ENCODE data around the gene FOSB.

The FOSB gene

DNA sequence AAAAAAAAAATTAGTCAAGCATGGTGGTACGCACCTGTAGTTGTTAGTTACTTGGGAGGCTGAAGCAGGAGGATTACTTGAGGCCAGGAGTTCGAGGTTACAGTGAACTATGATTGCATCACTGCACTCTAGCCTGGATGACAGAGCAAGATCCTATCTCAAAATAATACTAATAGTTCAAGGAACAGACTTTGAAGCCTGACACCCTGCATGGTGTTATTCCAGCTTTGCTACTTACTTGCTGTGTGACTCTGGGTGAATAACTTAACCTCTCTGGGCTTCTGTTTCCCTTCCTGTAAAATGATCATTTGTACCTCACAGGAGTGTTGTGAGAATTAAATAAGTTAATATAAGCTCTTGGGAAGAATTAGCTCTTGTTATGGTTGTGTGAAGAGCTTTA is 3.5 kb upstream of the FOSB start:
- Histone ChIP-seq H2AFZ (no peak overlapping the region), H3K27me3 (ENCODE audit: control insufficient read depth, insufficient read depth, low read length) (no peaks in the 10 kb centered on the region), H3K79me2 (no peaks in the 10 kb centered on the region), H3K4me2 (ENCODE audit: low read length) (no peak overlapping the region), H3K9me3 (ENCODE audit: control insufficient read depth, low read length) (no peaks in the 10 kb centered on the region), H3K36me3 (ENCODE audit: control insufficient read depth, insufficient read depth, low read length) (no peaks in the 10 kb centered on the region), H3K4me3 (ENCODE audit: low read depth, low read length) (no peak overlapping the region), H3K4me1 (peaks cover 7% of the 10 kb centered on the region), H3K9ac (no peak overlapping the region), H3K27ac (no peak overlapping the region)
- TF ChIP-seq, protein P1, sequence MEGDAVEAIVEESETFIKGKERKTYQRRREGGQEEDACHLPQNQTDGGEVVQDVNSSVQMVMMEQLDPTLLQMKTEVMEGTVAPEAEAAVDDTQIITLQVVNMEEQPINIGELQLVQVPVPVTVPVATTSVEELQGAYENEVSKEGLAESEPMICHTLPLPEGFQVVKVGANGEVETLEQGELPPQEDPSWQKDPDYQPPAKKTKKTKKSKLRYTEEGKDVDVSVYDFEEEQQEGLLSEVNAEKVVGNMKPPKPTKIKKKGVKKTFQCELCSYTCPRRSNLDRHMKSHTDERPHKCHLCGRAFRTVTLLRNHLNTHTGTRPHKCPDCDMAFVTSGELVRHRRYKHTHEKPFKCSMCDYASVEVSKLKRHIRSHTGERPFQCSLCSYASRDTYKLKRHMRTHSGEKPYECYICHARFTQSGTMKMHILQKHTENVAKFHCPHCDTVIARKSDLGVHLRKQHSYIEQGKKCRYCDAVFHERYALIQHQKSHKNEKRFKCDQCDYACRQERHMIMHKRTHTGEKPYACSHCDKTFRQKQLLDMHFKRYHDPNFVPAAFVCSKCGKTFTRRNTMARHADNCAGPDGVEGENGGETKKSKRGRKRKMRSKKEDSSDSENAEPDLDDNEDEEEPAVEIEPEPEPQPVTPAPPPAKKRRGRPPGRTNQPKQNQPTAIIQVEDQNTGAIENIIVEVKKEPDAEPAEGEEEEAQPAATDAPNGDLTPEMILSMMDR (IDR thresholded peaks at IDR 0.05) = no peak

DNA sequence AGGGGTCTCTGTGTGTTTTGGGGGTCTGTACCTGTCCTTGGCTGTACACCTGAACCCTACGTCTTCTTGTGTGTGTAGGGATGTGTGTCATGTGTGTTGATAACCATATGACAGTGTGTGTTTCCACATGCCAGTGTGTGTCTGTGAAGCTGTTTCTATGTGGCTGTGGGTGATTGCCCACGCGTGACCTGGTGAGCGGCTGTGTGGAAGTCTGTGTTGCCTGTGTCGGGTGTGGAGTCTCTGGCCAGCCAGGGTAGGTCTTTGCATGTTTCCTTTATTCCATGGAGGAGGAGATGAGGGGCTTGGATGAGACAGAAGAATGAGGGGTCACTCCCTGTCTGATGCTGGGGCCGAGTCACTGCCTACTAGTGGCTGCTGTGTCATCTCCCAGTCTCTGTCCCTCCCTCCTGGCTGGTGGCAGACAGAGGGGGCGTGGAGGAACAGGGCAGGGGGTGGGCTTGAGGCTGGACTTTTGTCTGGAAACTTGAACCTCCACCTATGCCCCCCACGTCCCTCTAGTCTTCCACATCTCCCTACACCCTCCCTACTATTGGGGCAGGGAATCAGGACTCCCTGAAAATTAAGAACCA is 2.8 kb upstream of the FOSB start:
- Histone ChIP-seq H3K9ac (no peak overlapping the region), H2AFZ (no peak overlapping the region), H3K9me3 (ENCODE audit: control insufficient read depth, low read length) (no peaks in the 10 kb centered on the region), H3K4me3 (ENCODE audit: low read depth, low read length) (no peak overlapping the region), H3K4me2 (ENCODE audit: low read length) (no peak overlapping the region), H3K27me3 (ENCODE audit: control insufficient read depth, insufficient read depth, low read length) (no peaks in the 10 kb centered on the region), H3K27ac (no peak overlapping the region), H3K36me3 (ENCODE audit: control insufficient read depth, insufficient read depth, low read length) (no peaks in the 10 kb centered on the region), H3K4me1 (peaks cover 10% of the 10 kb centered on the region), H3K79me2 (no peaks in the 10 kb centered on the region)
- TF ChIP-seq, protein P1 (IDR thresholded peaks at IDR 0.05) = no peak

DNA sequence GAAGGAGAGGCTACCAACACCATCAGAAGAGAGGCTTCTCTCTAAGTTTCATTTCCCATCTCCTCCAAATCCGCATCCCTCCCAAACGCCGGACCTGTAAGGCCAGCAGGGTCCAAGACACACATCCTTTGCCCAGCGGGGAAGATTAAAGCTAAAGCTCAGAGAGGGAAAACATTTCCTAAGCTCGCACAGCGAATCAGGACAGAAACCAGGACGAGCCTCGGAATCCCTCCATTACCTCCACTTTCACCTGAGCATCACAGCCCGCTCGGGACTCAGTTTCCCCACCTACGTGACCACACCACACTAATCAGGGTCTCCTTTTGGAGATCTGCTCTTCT is 711 bp upstream of the FOSB start:
- no peaks in the 10 kb centered on the region for H3K79me2 ChIP-seq
- H3K9me3 ChIP-seq (ENCODE audit: control insufficient read depth, low read length) = no peaks in the 10 kb centered on the region
- H3K27me3 ChIP-seq (ENCODE audit: control insufficient read depth, insufficient read depth, low read length) = no peaks in the 10 kb centered on the region
- H3K4me3 ChIP-seq (ENCODE audit: low read depth, low read length) = peak overlapping the region; percentile 100
- TF ChIP-seq, protein P1 (IDR thresholded peaks at IDR 0.05) = no peak
- H3K4me2 ChIP-seq (ENCODE audit: low read length) = peak overlapping the region; percentile 100
- H2AFZ ChIP-seq = peak overlapping the region; percentile 71
- H3K36me3 ChIP-seq (ENCODE audit: control insufficient read depth, insufficient read depth, low read length) = no peaks in the 10 kb centered on the region
- no peak overlapping the region for H3K9ac ChIP-seq
- peaks cover 13% of the 10 kb centered on the region for H3K4me1 ChIP-seq
- peak overlapping the region; percentile 99 for H3K27ac ChIP-seq

DNA sequence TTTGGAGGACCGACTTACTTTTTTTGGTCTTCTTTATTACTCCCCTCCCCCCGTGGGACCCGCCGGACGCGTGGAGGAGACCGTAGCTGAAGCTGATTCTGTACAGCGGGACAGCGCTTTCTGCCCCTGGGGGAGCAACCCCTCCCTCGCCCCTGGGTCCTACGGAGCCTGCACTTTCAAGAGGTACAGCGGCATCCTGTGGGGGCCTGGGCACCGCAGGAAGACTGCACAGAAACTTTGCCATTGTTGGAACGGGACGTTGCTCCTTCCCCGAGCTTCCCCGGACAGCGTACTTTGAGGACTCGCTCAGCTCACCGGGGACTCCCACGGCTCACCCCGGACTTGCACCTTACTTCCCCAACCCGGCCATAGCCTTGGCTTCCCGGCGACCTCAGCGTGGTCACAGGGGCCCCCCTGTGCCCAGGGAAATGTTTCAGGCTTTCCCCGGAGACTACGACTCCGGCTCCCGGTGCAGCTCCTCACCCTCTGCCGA is 409 bp downstream of the FOSB start:
- Histone ChIP-seq H3K9me3 (ENCODE audit: control insufficient read depth, low read length) (no peaks in the 10 kb centered on the region), H3K27ac (peak overlapping the region; percentile 99), H3K36me3 (ENCODE audit: control insufficient read depth, insufficient read depth, low read length) (no peaks in the 10 kb centered on the region), H3K4me3 (ENCODE audit: low read depth, low read length) (peak overlapping the region; percentile 100), H2AFZ (peak overlapping the region; percentile 85), H3K4me2 (ENCODE audit: low read length) (peak overlapping the region; percentile 100), H3K79me2 (no peaks in the 10 kb centered on the region), H3K9ac (peak overlapping the region; percentile 79), H3K4me1 (peaks cover 24% of the 10 kb centered on the region), H3K27me3 (ENCODE audit: control insufficient read depth, insufficient read depth, low read length) (no peaks in the 10 kb centered on the region)
- TF ChIP-seq, protein P1 (IDR thresholded peaks at IDR 0.05) = no peak

DNA sequence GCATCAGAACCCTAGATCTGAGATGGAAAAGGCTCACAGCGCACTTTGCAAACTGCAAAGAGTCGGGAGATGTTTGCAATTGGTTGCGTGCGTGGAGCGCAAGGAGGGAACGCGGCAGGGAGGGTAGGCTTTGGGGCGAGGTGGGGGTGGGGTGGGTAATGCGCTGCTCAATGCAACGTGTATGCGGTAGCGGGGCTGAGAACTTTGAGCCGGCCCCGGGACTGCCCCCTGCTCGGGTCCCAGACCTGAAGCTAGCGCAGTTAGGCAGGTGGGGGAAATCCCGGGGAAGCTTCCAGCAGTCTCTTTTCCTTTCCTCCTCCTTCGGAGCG is 971 bp downstream of the FOSB start:
- Histone ChIP-seq H3K9ac (peak overlapping the region; percentile 79), H2AFZ (peak overlapping the region; percentile 85), H3K9me3 (ENCODE audit: control insufficient read depth, low read length) (no peaks in the 10 kb centered on the region), H3K4me1 (peaks cover 24% of the 10 kb centered on the region), H3K79me2 (no peaks in the 10 kb centered on the region), H3K4me3 (ENCODE audit: low read depth, low read length) (peak overlapping the region; percentile 100), H3K4me2 (ENCODE audit: low read length) (peak overlapping the region; percentile 100), H3K27ac (peak overlapping the region; percentile 99), H3K27me3 (ENCODE audit: control insufficient read depth, insufficient read depth, low read length) (no peaks in the 10 kb centered on the region), H3K36me3 (ENCODE audit: control insufficient read depth, insufficient read depth, low read length) (no peaks in the 10 kb centered on the region)
- TF ChIP-seq, protein P1 (IDR thresholded peaks at IDR 0.05) = no peak
